B cell (primary cell): ENCODE results near the gene ZNF532.

Experiments
- CTCF ChIP-seq: fragments of 200-600 bp; IDR thresholded peaks from one replicate; pipeline ENCODE4 v1.8.0; 2022; ENCODE audit warnings: antibody characterized with exemption, mild to moderate bottlenecking
- EZH2 ChIP-seq: IDR thresholded peaks from 2 replicates; pipeline ENCODE4 v1.6.1; 2012; ENCODE audit warnings: borderline replicate concordance, low read depth, mild to moderate bottlenecking, moderate library complexity, low read length; ENCODE audit not compliant: insufficient read depth, poor library complexity, severe bottlenecking

GRCh38 chr18:58977801-58978200, 113.1 kb downstream of the ZNF532 start:
- TF ChIP-seq CTCF (no peak), EZH2 (no peak)
